ENCODE data around the gene BEX3. TPM values are rescaled to one million over a fixed set of nuclear protein-coding genes. Genes with fewer than 3 reads are reported as not detected.

BEX3 gene
- total RNA-seq, 1 experiment from 2014 or later = 130 TPM

- peak; percentile 87 for ATAC-seq
- Histone ChIP-seq H3K4me3 (ENCODE audit: low read length) (peak within 1 kb of the TSS; percentile 92), H3K9me3 (ENCODE audit: low read length) (no peaks in the 10 kb centered on the region), H3K4me2 (ENCODE audit: low read length) (peak within 1 kb of the TSS; percentile 92), H3K9me2 (replicated peaks; ENCODE audit: low read length) (no peaks in the 10 kb centered on the region), H3K4me1 (ENCODE audit: insufficient read depth, low read length) (0 out of 2 replicates have a peak, but pooled peaks cover 7% of the 10 kb centered on the region), H3K27ac (ENCODE audit: low read length) (0 out of 2 replicates have a peak within 1 kb of the TSS, but pooled peaks have one; percentile 20), H4K20me1 (ENCODE audit: low read length) (no peaks in the 10 kb centered on the region), H3F3A (ENCODE audit: low read length, unreplicated experiment) (no peaks in the 10 kb centered on the region), H3K9ac (ENCODE audit: low read length) (peak within 1 kb of the TSS; percentile 90), H3K36me3 (ENCODE audit: low read depth, low read length) (no peaks in the 10 kb centered on the region), H2AFZ (ENCODE audit: low read length) (peak within 1 kb of the TSS; percentile 98), H3K27me3 (ENCODE audit: low read length) (no peaks in the 10 kb centered on the region), H3K79me2 (ENCODE audit: low read length) (peaks cover 16% of the 10 kb centered on the region)
- intact Hi-C loops (cut with micrococcal nuclease) = loop anchor here (5.0 kb wide), 1 partner anchor 106 kb away; no protein-coding TSS in a partner anchor
- CTCF ChIA-PET = interaction anchor here (0.6 to 1.0 kb wide), 2 partner anchors 108 to 109 kb away, joined by 4 to 10 read pairs; no protein-coding TSS in a partner anchor
- POLR2A ChIA-PET (ENCODE audit: unreplicated experiment) = interaction anchor here (0.5 to 0.6 kb wide), 3 partner anchors 20 to 108 kb away, joined by 3 read pairs; partner anchors contain the start of gene BEX3
- no peak for TF ChIP-seq EZH2 (IDR thresholded peaks at IDR 0.05; ENCODE audit: low read length, unreplicated experiment)
- TF ChIP-seq EZH2phosphoT487 (IDR thresholded peaks at IDR 0.05; ENCODE audit: borderline replicate concordance, low read length) = no peak
- TF ChIP-seq, protein P1, sequence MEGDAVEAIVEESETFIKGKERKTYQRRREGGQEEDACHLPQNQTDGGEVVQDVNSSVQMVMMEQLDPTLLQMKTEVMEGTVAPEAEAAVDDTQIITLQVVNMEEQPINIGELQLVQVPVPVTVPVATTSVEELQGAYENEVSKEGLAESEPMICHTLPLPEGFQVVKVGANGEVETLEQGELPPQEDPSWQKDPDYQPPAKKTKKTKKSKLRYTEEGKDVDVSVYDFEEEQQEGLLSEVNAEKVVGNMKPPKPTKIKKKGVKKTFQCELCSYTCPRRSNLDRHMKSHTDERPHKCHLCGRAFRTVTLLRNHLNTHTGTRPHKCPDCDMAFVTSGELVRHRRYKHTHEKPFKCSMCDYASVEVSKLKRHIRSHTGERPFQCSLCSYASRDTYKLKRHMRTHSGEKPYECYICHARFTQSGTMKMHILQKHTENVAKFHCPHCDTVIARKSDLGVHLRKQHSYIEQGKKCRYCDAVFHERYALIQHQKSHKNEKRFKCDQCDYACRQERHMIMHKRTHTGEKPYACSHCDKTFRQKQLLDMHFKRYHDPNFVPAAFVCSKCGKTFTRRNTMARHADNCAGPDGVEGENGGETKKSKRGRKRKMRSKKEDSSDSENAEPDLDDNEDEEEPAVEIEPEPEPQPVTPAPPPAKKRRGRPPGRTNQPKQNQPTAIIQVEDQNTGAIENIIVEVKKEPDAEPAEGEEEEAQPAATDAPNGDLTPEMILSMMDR (conservative IDR thresholded peaks at IDR 0.05; ENCODE audit: low read depth, low read length) = no peak
- peak; percentile 48 for DNase-seq
- no TSS peak for BruUV-seq (replicated peaks)
Measured at GRCh38 chrX:103356130-103356798, 20.1 kb upstream of the BEX3 start, which contains the start of gene TCEAL9. Gene TCEAL9 (plus strand): TSS chrX:103356506. CDS start chrX:103357685, 1,179 bp downstream.

- ATAC-seq = peak; percentile 48
- POLR2A ChIA-PET (ENCODE audit: unreplicated experiment) = no interaction called here
- H4K20me1 ChIP-seq (ENCODE audit: low read length) = no peaks in the 10 kb centered on the region
- H3K9me2 ChIP-seq (replicated peaks; ENCODE audit: low read length) = no peaks in the 10 kb centered on the region
- peak overlapping the region; percentile 90 for H3K9ac ChIP-seq (ENCODE audit: low read length)
- DNase-seq = peak; percentile 7
- no peak for TF ChIP-seq EZH2phosphoT487 (IDR thresholded peaks at IDR 0.05; ENCODE audit: borderline replicate concordance, low read length)
- no peak for TF ChIP-seq EZH2 (IDR thresholded peaks at IDR 0.05; ENCODE audit: low read length, unreplicated experiment)
- TF ChIP-seq, protein P1 (conservative IDR thresholded peaks at IDR 0.05; ENCODE audit: low read depth, low read length) = no peak
- no peaks in the 10 kb centered on the region for H3K9me3 ChIP-seq (ENCODE audit: low read length)
- no peaks in the 10 kb centered on the region for H3K36me3 ChIP-seq (ENCODE audit: low read depth, low read length)
- TSS peak; percentile 80 for BruUV-seq (replicated peaks)
- H3F3A ChIP-seq (ENCODE audit: low read length, unreplicated experiment) = no peaks in the 10 kb centered on the region
- H3K4me2 ChIP-seq (ENCODE audit: low read length) = peak overlapping the region; percentile 92
- peaks cover 8% of the 10 kb centered on the region; the same call in 1 of the 2 replicates for H3K4me1 ChIP-seq (ENCODE audit: insufficient read depth, low read length)
- peaks cover 16% of the 10 kb centered on the region for H3K79me2 ChIP-seq (ENCODE audit: low read length)
- H2AFZ ChIP-seq (ENCODE audit: low read length) = peak overlapping the region; percentile 98
- CTCF ChIA-PET = interaction anchor here (0.6 kb wide), 1 partner anchor 108 kb away, joined by 4 read pairs; no protein-coding TSS in a partner anchor
- intact Hi-C loops (cut with micrococcal nuclease) = loop anchor here (5.0 kb wide), 1 partner anchor 105 kb away; no protein-coding TSS in a partner anchor
- H3K27ac ChIP-seq (ENCODE audit: low read length) = 0 out of 2 replicates have a peak overlapping the region, but pooled peaks have one; percentile 20
- H3K27me3 ChIP-seq (ENCODE audit: low read length) = no peaks in the 10 kb centered on the region
- H3K4me3 ChIP-seq (ENCODE audit: low read length) = peak overlapping the region; percentile 92
Measured at GRCh38 chrX:103356858-103357257, 19.5 kb upstream of the BEX3 start.

Data from PC-3 (cell line).